ENCODE measurements around the gene TIMMDC1.

GRCh38 chr3:119514637-119515036 lies 16.3 kb downstream of the TIMMDC1 start:
- no peak for TF ChIP-seq POLR2A (IDR thresholded peaks at IDR 0.05)
- TF ChIP-seq CTCF (IDR thresholded peaks at IDR 0.05 in 8 of 11, conservative IDR thresholded peaks at IDR 0.05 in 3 of 11): no peak

Measured in spleen (tissue), 7 donors.